Thyroid gland (tissue), 4 donors: ENCODE measurements around the gene GPRC5D. TPM values are rescaled to one million over a fixed set of nuclear protein-coding genes. Genes with fewer than 3 reads are reported as not detected.
A peak's percentile ranks its signal among the peaks of the same experiment; 100 is the strongest.

ENCODE experiments used
- DNase-seq, 2 donors: peaks; one replicate each; pipeline ENCODE4 v3.0.0-alpha.2; 2019
- H3K27ac ChIP-seq, 3 donors: fragments of 200-600 bp; sonication (generic); 1 replicate in 2 of 3; 2 replicates in 1 of 3; pipeline ENCODE4 v1.5.1; 2016 to 2019; ENCODE audit warnings: mild to moderate bottlenecking in 1 of 3, moderate library complexity in 1 of 3
- H3K27me3 ChIP-seq: fragments of 200-600 bp; sonication (generic); one replicate; pipeline ENCODE4 v1.5.1; 2019
- H3K36me3 ChIP-seq, 2 donors: fragments of 200-600 bp; sonication (generic); one replicate each; pipeline ENCODE4 v1.5.1; 2016 to 2019
- H3K4me1 ChIP-seq, 2 donors: fragments of 200-600 bp; sonication (generic); one replicate each; pipeline ENCODE4 v1.5.1; 2017 to 2019
- H3K4me3 ChIP-seq, 3 donors: fragments of 200-600 bp; sonication (generic); replicated peaks in 1 of 3; 1 replicate in 2 of 3; 2 replicates in 1 of 3; pipeline ENCODE4 v1.5.1; 2016; ENCODE audit warnings: mild to moderate bottlenecking in 1 of 3
- H3K9me3 ChIP-seq: fragments of 200-600 bp; sonication (generic); one replicate; pipeline ENCODE4 v1.5.1; 2017
- CTCF ChIP-seq, 6 experiments: fragments of 200-600 bp in 3 of 6; fragments of 450-650 bp in 3 of 6; sonication (generic) in 3 of 6; IDR thresholded peaks; one replicate each; pipeline ENCODE4 v1.5.1; 2016 to 2019; ENCODE audit warnings: antibody characterized with exemption in 6 of 6, mild to moderate bottlenecking in 2 of 6, inconsistent platforms in 1 of 6, moderate library complexity in 1 of 6
- POLR2A ChIP-seq, 2 donors: fragments of 450-650 bp; IDR thresholded peaks; one replicate each; pipeline ENCODE4 v1.6.1; 2017; ENCODE audit warnings: antibody characterized with exemption in 2 of 2, mild to moderate bottlenecking in 2 of 2, moderate library complexity in 1 of 2
- WGBS, 2 donors: methylation state at CpG; one replicate each; pipeline ENCODE4 v1.1.5; 2017; 5-methylcytosine and 5-hydroxymethylcytosine counted together
- intact Hi-C: fragments of 100-400 bp; cut with DNase I; formaldehyde crosslinking; loops from one replicate; pipeline ENCODE4 v1.15.1; 2023
- total RNA-seq, 4 donors: library from RNA; depleted of rRNA; stranded (reverse); fragments of >200 nt; gene quantifications; one replicate each; pipeline ENCODE4 v1.2.3, GENCODE V29; 2016

GPRC5D gene
- total RNA-seq, 4 donors from 2014 or later, result not detected

- Histone ChIP-seq H3K9me3 (no peaks in the 10 kb centered on the region), H3K27me3 (no peaks in the 10 kb centered on the region), H3K27ac (no peak overlapping the region), H3K36me3 (no peaks in the 10 kb centered on the region), H3K4me1 (no peaks in the 10 kb centered on the region), H3K4me3 (no peak overlapping the region)
- TF ChIP-seq POLR2A (IDR thresholded peaks at IDR 0.05) (no peak), CTCF (IDR thresholded peaks at IDR 0.05) (no peak)
- no peak for DNase-seq
- WGBS, 2 donors, result 98% methylated on average over 4 of the region's 4 CpGs
- intact Hi-C loops, result no loop called here
Measured at GRCh38 chr12:12933742-12934141, 18.2 kb downstream of the GPRC5D start.

- DNase-seq, result no peak
- WGBS, 2 donors, result 78 to 91% methylated on average over 2 of the region's 2 CpGs
- TF ChIP-seq POLR2A (IDR thresholded peaks at IDR 0.05) (no peak), CTCF (IDR thresholded peaks at IDR 0.05) (no peak)
- H3K36me3 ChIP-seq, result no peaks in the 10 kb centered on the region
- no peaks in the 10 kb centered on the region for H3K4me1 ChIP-seq
- intact Hi-C loops, result no loop called here
- H3K27ac ChIP-seq, result no peak overlapping the region
- H3K27me3 ChIP-seq, result no peaks in the 10 kb centered on the region
- H3K9me3 ChIP-seq, result no peaks in the 10 kb centered on the region
- no peak overlapping the region for H3K4me3 ChIP-seq
Measured at GRCh38 chr12:12930633-12931219, 21.2 kb downstream of the GPRC5D start.

- no peak for TF ChIP-seq CTCF (IDR thresholded peaks at IDR 0.05)
- no peak for TF ChIP-seq POLR2A (IDR thresholded peaks at IDR 0.05)
- no peak for DNase-seq
- no peaks in the 10 kb centered on the region for H3K36me3 ChIP-seq
- H3K27me3 ChIP-seq, result no peaks in the 10 kb centered on the region
- no peaks in the 10 kb centered on the region for H3K4me1 ChIP-seq
- 93 to 97% methylated on average over 6 of the region's 6 CpGs for WGBS, 2 donors
- H3K27ac ChIP-seq, result no peak overlapping the region
- intact Hi-C loops, result no loop called here
- H3K4me3 ChIP-seq, result no peak overlapping the region
- H3K9me3 ChIP-seq, result no peaks in the 10 kb centered on the region
Measured at GRCh38 chr12:12929696-12930095, 22.3 kb downstream of the GPRC5D start.

GRCh38 chr12:12927211-12928079, 24.5 kb downstream of the GPRC5D start:
- Histone ChIP-seq H3K27ac (peak overlapping the region; percentile 65 to 71 (median 66)), H3K4me1 (no peaks in the 10 kb centered on the region), H3K4me3 (peak overlapping the region in 2 of 3 donors; percentile 15 to 34), H3K27me3 (no peaks in the 10 kb centered on the region), H3K9me3 (no peaks in the 10 kb centered on the region), H3K36me3 (no peaks in the 10 kb centered on the region)
- DNase-seq, result peak; percentile 85 to 92
- TF ChIP-seq POLR2A (IDR thresholded peaks at IDR 0.05) (peak in 1 of 2 donors; percentile 21), CTCF (IDR thresholded peaks at IDR 0.05) (no peak)
- 26 to 53% methylated on average over 23 to 24 of the region's 27 CpGs for WGBS, 2 donors
- intact Hi-C loops, result no loop called here

- Histone ChIP-seq H3K27me3 (no peaks in the 10 kb centered on the region), H3K4me3 (no peak overlapping the region), H3K36me3 (no peaks in the 10 kb centered on the region), H3K9me3 (no peaks in the 10 kb centered on the region), H3K27ac (peak overlapping the region; percentile 65 to 71 (median 66)), H3K4me1 (peaks cover 0 to under 1% of the 10 kb centered on the region in 2 donors)
- no peak for DNase-seq
- 82 to 89% methylated on average over 18 of the region's 18 CpGs for WGBS, 2 donors
- intact Hi-C loops, result no loop called here
- TF ChIP-seq CTCF (IDR thresholded peaks at IDR 0.05) (no peak), POLR2A (IDR thresholded peaks at IDR 0.05) (no peak)
Measured at GRCh38 chr12:12926571-12927071, 25.3 kb downstream of the GPRC5D start.
